Renal cortical epithelial cell (primary cell): ENCODE data around the gene ABLIM2. TPM values are rescaled to one million over a fixed set of nuclear protein-coding genes. Genes with fewer than 3 reads are reported as not detected.
"Not testable (repeated sequence)": the region's sequence is repeated elsewhere in the genome, so short reads cannot be mapped to it uniquely, and the experiment has no call there.

Source experiments
- DNase-seq: peaks from one replicate; pipeline ENCODE4 v3.0.0-alpha.2; 2011; ENCODE audit warnings: low read depth
- total RNA-seq: library from RNA; depleted of rRNA; stranded (reverse); fragments of >200 nt; gene quantifications from 2 replicates; pipeline ENCODE4 v1.2.3, GENCODE V29; 2014

Gene ABLIM2
- total RNA-seq, 1 donor from 2014 or later, result 6.1 TPM

DNA sequence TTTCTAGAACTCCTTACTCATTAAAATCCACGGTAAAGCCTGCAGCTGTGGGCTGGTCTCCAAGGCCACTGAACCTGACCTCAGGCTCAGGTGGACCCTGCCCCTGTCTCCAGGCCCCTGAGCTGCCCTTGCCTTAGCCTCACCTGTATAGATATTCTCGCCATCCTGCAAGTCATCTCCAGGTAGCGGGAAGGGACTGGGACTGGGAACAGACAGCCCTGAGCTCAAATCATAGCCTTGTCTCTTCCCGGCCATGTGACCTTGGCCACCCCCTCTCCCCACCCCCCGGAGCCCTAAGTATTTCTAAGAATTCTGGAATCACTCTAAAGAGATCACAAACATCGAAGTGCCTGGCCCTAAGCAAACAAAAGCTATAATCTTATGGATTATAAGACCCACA, 17.7 kb downstream of the ABLIM2 start:
- DNase-seq, result no peak

- not testable (repeated sequence) for DNase-seq
Measured at GRCh38 chr4:8139726-8140125, 18.9 kb downstream of the ABLIM2 start.

GRCh38 chr4:8136972-8137710, 21.5 kb downstream of the ABLIM2 start:
- DNase-seq, result no peak

DNA sequence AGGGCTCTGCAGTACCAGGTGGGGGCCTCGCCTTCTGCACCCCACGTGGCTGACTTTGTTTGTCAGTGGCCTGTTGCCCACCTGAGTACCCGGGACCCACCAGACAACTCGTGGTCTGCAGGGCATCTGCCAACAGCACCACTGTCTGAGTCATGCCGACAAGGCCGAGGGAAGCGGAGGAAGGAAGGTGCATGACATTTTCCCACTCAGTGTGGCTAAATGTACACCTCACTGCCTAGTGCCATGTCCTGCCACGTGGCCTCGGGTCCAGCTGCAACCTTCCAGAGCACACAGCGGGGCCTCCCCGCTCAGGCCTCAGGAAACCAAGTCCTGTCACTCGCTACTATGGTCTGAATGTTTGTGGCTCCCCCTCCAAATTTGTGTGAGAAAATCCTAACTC, 22.1 kb downstream of the ABLIM2 start:
- no peak for DNase-seq

- no peak for DNase-seq
Measured at GRCh38 chr4:8135666-8136065, 22.9 kb downstream of the ABLIM2 start.

GRCh38 chr4:8133897-8134563, 24.6 kb downstream of the ABLIM2 start:
- no peak for DNase-seq

GRCh38 chr4:8132947-8133705, 25.5 kb downstream of the ABLIM2 start:
- DNase-seq, result no peak

GRCh38 chr4:8132400-8132799, 26.2 kb downstream of the ABLIM2 start:
- no peak for DNase-seq

DNA sequence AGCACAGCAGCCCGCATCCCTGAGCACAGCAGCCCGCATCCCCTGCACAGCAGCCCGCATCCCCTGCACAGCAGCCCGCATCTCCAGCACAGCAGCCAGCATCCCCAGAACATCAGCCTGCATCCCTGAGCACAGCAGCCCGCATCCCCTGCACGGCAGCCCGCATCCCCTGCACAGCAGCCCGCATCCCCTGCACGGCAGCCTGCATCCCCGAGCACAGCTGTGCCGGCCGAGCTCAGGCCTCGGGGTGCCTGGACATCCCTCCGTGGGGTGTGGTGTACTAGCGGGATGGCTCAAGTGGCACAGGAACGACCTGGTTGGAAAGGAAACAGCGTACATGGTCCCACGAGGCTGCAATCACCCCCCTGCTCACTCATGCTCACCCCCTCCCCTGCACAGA, 26.8 kb downstream of the ABLIM2 start:
- DNase-seq, result no peak

DNA sequence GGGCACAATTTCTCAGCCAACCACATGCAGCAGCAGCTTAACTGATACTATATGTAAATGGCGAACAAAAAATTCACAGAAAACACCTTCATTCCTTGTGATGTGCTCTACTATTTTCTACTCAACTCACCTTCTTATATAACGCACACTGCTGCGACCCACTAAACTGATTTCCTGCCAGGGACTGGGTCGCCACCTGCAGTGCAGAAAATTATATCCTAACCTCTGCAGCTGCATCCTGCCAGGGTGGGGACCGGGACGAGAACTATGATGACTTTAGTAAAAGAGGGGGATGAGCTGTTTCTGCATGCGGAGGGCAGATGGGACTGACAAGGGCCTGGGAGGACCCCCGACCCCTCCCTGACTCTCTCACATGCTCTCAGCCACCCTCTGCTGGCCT, 27.4 kb downstream of the ABLIM2 start:
- no peak for DNase-seq

- no peak for DNase-seq
Measured at GRCh38 chr4:8130346-8131066, 28.1 kb downstream of the ABLIM2 start.

DNA sequence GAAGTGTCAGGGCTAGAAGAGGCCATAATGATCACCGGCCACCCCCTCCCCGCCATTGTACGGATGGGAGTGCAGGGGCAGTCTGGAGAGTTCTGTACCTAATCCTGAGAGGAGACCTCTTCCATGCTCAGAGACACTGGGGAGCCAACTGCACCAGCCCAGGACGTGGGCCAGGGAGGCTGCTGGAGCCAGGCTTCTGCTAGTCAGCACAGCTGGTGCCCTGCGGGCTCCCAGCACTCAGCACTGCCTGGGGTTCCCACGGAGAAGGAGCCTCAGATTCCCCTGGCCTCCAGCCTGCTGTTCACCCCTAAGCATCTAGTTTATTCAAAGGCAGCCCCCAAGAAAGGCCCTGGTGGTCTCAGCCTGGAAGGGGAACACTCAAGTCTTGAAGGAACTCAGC, 28.8 kb downstream of the ABLIM2 start:
- DNase-seq, result no peak

DNA sequence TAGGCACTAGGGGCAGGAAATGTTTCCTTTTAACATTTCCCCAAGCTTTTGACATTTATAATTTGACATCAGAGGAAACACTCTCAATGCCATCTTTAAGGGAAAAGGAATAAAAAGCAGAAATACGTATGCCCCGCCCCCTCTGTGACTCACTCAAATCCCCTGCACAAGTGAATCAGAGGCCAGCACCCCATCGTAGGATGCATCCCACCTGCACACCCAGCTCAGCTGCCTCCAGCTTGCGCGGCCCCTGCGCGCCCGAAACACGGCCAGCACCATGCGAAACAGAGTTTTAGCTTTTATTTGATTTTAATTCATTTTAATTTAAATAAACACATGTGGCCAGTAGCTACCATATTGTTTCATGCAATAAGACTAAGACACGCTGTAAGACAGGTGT, 29.5 kb downstream of the ABLIM2 start:
- DNase-seq, result no peak

DNA sequence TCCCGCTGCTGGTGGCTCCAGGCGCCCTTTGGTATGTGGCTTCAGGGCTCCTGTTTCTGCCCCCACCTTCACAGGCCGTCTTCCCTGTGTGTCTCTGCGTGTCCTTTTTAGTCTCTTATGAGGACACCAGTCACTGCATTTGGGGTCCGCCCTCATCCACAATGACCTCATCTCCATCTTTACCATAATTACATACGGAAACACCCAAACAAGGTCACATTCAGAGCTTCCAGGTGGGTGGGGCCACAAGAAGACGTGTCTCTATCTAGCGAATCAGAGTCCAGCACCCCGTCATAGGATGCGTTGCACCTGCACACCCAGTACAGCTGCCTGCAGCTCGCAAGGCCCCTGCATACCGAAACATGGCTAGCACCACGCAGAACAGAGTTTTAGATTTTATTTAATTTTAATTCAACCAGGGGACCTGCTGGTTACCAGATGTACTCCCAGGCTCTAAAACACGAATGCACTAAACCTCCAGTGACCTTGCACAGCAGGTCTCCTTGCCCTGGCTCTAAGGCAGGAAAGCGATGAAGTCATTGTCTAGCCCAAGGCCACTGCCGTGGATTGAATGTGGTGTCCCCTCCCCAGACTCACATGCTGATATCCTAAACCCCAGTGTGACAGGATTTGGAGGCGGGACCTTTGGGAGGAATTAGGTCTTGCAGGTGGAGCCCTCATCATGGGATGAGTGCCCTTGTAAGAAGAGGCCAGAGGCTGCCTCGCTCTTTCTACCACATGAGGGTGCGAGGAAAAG, 30.3 kb downstream of the ABLIM2 start:
- DNase-seq, result no peak

DNA sequence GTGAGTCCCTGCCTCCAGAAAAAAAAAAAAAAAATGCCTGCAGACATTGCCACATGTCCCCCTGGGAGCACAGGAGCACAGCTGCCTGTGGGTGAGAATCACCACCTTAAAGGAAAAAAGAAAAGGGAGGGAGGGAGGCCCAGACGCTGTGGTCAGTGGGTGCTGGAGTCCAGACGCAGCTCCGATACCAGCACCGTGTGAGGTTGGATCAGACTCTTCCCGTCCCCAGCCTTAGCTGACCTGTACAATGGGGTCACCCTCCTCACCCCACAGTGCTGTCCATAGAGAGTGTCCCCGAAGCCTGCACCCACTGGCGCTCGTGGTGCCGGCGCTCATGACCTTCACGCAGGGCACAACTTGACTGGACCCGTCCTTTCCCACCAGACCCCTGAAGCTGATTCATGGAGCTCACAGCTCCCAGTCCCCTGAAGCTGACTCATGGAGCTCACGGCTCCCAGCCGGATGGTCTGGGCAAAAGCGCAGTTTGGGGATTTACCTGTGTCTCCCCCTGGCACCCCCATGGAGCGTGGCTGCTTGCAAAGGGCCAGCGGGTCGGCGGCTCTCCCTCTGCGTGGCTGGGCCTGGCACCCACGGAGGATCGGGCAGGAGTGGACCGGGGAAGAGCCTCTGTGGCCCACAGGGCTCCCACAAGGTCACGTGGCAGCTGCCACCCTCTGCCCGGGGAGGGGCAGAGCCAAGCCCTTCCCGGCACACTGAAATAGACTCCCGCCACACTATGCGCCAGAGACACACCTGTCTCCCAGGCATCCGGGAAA, 31.4 kb downstream of the ABLIM2 start:
- DNase-seq, result no peak

DNA sequence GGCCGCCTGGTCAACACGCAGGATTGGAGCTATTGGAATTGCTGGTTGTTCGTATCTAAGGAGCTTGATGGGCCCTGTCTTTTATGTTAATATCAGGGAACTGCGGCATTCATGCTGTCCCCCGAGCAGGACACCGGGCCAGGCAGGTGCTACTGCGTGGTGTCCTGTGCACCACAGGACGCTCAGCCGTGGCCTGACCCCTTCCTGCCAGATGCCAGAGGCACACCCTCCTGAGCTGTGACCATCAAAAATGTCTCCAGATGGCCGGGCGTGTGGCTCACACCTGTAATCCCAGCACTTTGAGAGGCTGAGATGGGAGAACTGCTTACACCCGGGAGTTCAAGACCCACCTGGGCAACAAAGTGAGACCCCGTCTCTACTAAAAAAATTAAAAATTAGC, 32.1 kb downstream of the ABLIM2 start:
- DNase-seq, result no peak

DNA sequence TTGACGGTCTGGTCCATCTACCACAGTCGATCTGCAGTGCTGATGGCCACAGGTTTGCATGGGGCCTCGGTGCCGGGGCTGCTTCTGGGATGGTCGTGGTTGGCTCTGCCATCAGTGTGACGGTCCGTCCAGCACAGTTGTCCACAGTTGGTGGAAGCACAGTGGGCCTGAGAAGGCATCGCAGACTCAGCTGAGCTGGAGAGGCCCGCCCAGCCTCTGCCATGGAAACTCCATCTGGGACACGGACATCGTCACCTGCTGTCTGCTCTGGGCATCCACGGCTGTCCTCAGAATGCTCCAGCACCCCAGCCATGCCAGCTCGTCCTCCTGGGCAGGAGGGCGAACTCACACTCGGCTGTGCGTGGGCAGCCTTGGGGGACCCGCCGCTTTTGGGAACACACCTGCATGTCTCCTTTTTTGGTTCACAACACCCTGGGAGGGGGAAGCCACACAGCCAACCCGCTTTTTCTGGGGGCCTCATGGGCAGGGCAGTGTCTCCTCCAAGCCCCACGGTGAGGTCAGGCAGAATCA, 33.0 kb downstream of the ABLIM2 start:
- DNase-seq, result no peak

DNA sequence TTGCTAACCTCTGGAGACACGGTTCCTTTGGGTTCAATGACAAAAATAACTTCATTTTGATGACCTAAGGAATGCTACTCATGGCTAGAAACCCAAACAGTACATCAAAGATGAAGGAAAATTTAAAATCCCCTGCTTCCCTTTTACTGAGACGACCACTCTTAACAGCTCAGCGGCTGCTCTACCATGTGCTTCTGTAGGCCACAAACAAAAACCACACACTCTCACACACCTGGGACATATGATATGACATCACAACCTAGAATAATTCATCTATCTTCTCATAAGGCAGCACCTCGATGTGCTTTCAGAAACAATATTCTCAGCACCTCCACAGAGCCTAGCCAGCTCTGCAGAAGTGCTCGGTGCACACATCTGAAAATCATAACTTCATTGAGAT, 34.7 kb downstream of the ABLIM2 start:
- no peak for DNase-seq

GRCh38 chr4:8123389-8123788, 35.2 kb downstream of the ABLIM2 start:
- DNase-seq, result no peak

- no peak for DNase-seq
Measured at GRCh38 chr4:8122746-8123145, 35.9 kb downstream of the ABLIM2 start.
